ENCODE results near the gene ACAD11.
"Not testable (repeated sequence)": the region's sequence is repeated elsewhere in the genome, so short reads cannot be mapped to it uniquely, and the experiment has no call there.

Gene ACAD11

DNA sequence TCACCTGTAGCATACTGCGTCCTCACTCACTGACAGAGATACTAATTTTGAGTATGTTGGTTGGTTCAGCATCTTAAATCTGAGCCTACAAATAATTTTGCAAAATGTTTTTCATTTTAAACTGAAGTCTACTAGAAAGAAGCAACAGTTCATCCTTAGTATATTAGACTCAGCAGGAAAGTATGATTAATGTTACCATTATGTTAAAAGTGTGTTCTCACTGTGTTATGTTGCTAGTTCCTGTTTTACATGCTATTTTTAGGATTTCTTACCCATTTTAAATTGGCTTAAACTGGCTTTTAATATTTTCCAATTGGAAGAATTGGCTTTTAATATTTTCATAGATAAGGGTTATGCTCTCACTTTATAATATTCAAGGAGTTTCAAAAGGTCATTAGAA, 36.8 kb downstream of the ACAD11 start:
- no peak for DNase-seq (ENCODE audit: extremely low spot score)
- TF ChIP-seq, protein P1, sequence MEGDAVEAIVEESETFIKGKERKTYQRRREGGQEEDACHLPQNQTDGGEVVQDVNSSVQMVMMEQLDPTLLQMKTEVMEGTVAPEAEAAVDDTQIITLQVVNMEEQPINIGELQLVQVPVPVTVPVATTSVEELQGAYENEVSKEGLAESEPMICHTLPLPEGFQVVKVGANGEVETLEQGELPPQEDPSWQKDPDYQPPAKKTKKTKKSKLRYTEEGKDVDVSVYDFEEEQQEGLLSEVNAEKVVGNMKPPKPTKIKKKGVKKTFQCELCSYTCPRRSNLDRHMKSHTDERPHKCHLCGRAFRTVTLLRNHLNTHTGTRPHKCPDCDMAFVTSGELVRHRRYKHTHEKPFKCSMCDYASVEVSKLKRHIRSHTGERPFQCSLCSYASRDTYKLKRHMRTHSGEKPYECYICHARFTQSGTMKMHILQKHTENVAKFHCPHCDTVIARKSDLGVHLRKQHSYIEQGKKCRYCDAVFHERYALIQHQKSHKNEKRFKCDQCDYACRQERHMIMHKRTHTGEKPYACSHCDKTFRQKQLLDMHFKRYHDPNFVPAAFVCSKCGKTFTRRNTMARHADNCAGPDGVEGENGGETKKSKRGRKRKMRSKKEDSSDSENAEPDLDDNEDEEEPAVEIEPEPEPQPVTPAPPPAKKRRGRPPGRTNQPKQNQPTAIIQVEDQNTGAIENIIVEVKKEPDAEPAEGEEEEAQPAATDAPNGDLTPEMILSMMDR (IDR thresholded peaks at IDR 0.05; ENCODE audit: control extremely low read depth, extremely low read depth, low read depth, missing control alignments): no peak
- POLR2A ChIA-PET: no interaction called here
- CTCF ChIA-PET: interaction anchor here (1.2 to 2.0 kb wide), 5 partner anchors 19 to 1851 kb away, joined by 3 to 9 read pairs (median 4); no protein-coding TSS in a partner anchor

DNA sequence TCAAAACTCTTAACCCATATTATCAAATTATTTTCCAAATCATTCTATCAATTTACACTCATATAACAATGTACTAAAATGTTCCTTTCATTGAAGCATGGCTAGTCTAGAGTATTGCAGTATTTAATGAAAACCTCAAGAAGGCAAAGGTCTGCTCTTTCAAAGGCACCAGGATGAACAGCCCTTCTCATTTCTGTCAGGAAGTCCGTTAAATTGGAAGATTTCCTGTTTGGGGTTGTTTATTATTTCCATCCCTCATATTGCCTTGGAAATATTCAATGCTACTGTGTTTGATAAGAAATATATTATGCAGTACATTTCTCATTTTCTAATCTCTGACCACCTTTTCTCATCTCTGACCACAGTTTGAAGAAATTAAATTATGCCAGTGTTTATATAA, 37.5 kb downstream of the ACAD11 start:
- ChIA-PET CTCF (interaction anchor here (1.6 kb wide), 1 partner anchor 86 kb away, joined by 5 read pairs; no protein-coding TSS in a partner anchor), POLR2A (no interaction called here)
- no peak for DNase-seq (ENCODE audit: extremely low spot score)
- TF ChIP-seq, protein P1 (IDR thresholded peaks at IDR 0.05; ENCODE audit: control extremely low read depth, extremely low read depth, low read depth, missing control alignments): no peak

DNA sequence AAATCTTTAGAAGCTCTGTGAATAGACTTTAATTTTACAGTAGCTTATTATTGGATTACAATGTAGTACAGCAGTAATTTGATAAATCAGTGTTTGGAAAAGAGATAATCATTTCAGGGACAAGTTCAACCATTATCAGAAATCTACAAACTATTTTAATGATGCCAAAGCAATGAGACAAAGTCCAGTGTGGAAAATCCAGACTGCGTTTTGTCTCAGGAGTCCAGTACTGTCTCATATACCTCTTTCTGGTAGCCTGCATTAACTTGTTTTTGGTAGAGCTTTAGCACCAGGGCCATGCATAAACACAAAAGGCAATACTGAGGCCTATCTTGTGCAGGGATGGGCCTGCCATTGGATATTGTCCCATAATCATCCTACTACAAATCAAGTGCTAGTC, 42.8 kb downstream of the ACAD11 start:
- CTCF ChIA-PET: interaction anchor here (1.0 to 2.6 kb wide), 2 partner anchors 9 to 80 kb away, joined by 3 to 9 read pairs; no protein-coding TSS in a partner anchor

DNA sequence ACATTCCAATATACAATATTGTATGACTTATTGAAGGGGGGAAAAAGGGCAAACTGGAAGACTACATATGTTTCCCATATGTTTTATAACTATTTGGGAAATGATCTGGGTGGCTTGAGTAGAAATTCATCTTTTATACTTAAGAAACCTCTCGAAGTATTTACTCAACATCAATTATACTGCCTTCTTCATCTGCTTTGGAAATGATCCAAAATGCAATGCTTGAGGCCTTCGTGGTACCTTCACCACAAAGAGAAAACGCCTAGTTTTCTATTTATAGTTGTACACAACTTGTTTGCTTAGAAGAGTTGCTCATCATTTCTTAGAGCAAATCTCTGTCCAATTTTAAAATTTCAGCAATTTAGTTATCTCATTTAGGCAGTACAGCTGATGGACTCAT, 43.7 kb downstream of the ACAD11 start:
- DNase-seq (ENCODE audit: extremely low spot score): no peak
- CTCF ChIA-PET: no interaction called here
- POLR2A ChIA-PET: no interaction called here
- TF ChIP-seq, protein P1 (IDR thresholded peaks at IDR 0.05; ENCODE audit: control extremely low read depth, extremely low read depth, low read depth, missing control alignments): no peak

More for the DNA sequence above, 42.8 kb downstream of the ACAD11 start:
- TF ChIP-seq, protein P1 (IDR thresholded peaks at IDR 0.05; ENCODE audit: control extremely low read depth, extremely low read depth, low read depth, missing control alignments): no peak
- no peak for DNase-seq (ENCODE audit: extremely low spot score)
- POLR2A ChIA-PET: no interaction called here

DNA sequence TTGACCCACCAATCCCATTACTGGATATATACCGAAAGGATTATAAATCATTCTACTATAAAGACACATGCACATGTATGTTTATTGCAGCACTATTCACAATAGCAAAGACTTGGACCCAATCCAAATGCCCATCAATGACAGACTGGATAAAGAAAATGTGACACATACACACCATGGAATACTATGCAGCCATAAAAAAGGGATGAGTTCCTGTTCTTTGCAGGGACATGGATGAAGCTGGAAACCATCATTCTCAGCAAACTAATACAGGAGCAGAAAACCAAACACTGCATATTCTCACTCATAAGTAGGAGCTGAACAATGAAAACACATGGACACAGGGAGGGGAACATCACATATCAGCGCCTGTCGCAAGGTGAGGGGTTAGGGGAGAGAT, 44.3 kb downstream of the ACAD11 start:
- POLR2A ChIA-PET; DNase-seq (ENCODE audit: extremely low spot score); CTCF ChIA-PET: not testable (repeated sequence)

DNA sequence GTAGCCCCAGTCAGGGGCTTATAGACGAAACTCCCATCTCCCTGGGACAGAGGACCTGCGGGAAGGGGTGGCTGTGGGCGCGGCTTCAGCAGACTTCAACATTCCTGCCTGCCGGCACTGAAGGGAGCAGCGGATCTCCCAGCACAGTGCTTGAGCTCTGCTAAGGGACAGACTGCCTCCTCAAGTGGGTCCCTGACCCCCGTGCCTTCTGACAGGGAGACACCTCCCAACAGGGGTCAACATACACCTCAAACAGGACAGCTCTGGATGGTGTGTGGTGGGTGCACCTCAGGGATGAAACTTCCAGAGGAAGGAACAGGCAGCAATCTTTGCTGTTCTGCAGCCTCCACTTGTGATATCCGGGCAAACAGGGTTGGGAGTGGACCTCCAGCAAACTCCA, 53.0 kb downstream of the ACAD11 start:
- CTCF ChIA-PET: interaction anchor here (1.0 to 3.3 kb wide), 2 partner anchors 12 to 35 kb away, joined by 3 to 12 read pairs; no protein-coding TSS in a partner anchor
- DNase-seq (ENCODE audit: extremely low spot score); POLR2A ChIA-PET: not testable (repeated sequence)

DNA sequence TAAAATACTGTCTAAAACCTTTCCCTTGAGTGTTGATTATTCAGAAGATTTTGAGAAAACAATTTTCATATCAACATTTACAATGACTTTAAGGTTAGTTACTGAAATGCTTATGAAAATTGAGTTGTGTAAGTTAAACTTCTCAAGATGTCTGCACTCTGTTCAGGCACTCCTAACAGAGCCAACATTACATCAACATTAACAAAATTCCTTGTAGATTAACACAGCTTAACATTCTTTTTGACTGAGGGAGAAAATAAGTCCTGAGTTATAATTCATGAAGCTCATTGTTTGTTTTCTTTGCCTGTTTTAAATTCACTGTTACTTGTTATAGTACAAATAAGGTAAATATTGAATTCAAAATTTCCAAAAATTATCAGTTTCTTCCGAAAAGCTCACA, 53.5 kb downstream of the ACAD11 start:
- CTCF ChIA-PET: interaction anchor here (1.0 kb wide), 1 partner anchor 36 kb away, joined by 3 read pairs; no protein-coding TSS in a partner anchor

More for the DNA sequence above, 53.5 kb downstream of the ACAD11 start:
- TF ChIP-seq, protein P1 (IDR thresholded peaks at IDR 0.05; ENCODE audit: control extremely low read depth, extremely low read depth, low read depth, missing control alignments): no peak
- no peak for DNase-seq (ENCODE audit: extremely low spot score)
- POLR2A ChIA-PET: no interaction called here

Measured in GM10248 (cell line).